Fibroblast of mammary gland (primary cell): Measurements from ENCODE around the gene EIF4G3.

Experiments used
- DNase-seq: peaks from one replicate; pipeline ENCODE4 v3.0.0-alpha.2; 2010; ENCODE audit warnings: low read depth
- H3K4me3 ChIP-seq: 2 replicates; pipeline ENCODE4 v1.5.1; 2011; ENCODE audit warnings: low read depth, mild to moderate bottlenecking, low read length, moderate library complexity; ENCODE audit not compliant: control insufficient read depth
- CTCF ChIP-seq: conservative IDR thresholded peaks from 2 replicates; pipeline ENCODE4 v1.5.1; 2011; ENCODE audit warnings: low read depth, low read length, inconsistent platforms; ENCODE audit not compliant: control insufficient read depth, insufficient read depth

EIF4G3 gene

DNA sequence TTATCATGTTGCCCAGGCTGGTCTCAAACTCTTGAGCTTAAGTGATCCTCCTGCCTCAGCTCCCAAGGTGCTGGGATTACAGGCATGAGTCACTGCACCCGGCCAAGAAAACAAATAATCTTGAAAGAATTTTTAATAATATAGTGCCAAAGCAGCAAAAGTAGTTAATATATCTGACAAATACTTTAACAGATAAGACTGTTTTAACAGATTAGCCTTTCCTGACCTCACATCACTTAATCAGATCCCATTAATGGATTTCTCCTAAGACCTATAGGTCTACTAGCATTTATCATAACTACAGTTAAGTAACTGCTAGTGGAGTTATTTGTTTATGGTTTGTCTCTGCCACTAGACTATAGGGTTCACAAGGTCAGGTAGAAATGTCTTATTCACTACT is 328.5 kb downstream of the EIF4G3 start:
- H3K4me3 ChIP-seq = no peak overlapping the region
- peak; percentile 30 for DNase-seq
- no peak for TF ChIP-seq CTCF

- no peak for TF ChIP-seq CTCF
- peak; percentile 48 for DNase-seq
- H3K4me3 ChIP-seq = no peak overlapping the region
Measured at GRCh38 chr1:20847611-20848080, 329.1 kb downstream of the EIF4G3 start.

- no peak for DNase-seq
- H3K4me3 ChIP-seq = no peak overlapping the region
- no peak for TF ChIP-seq CTCF
Measured at GRCh38 chr1:20846461-20847374, 330.0 kb downstream of the EIF4G3 start.

DNA sequence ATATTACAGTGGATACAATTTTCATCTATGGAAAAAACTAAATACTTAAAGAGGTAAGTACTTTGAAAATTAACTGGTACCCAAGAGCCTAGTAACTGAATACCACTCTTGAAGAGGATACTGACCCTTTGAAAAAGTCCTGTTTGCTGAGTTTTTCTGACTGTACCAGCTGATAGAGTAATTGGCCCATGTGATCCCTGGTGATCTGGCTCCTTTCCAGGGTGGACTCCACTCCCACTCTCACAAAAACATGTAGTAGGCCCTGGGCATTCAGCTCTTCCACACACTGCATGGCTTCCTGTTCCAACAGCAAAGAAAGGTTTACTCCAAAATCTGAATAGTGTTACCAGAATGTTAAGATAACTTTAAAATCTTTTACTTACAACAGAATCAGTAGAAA is 336.0 kb downstream of the EIF4G3 start:
- no peak for TF ChIP-seq CTCF
- no peak overlapping the region for H3K4me3 ChIP-seq
- DNase-seq = no peak

GRCh38 chr1:20837554-20838192 is 339.0 kb downstream of the EIF4G3 start:
- no peak for DNase-seq
- H3K4me3 ChIP-seq = no peak overlapping the region
- TF ChIP-seq CTCF = no peak

DNA sequence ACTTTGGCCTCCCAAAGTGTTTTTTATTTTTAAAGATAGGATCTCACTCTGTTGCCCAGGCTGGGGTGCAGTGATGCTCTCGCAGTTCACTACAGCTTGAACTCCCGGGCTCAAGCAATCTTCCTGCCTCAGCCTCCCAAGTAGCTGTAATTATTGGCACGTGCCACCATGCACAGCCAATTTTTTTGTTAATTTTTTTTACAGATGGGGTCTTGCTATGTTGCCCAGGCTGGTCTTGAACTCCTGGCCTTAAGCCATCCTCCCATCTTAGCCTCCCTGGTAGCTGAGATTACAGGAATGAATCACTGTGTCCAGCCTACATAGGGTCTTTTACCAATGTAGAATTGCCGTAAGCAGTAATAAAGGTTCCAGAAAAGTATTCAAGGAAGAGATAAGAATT is 340.5 kb downstream of the EIF4G3 start:
- H3K4me3 ChIP-seq = no peak overlapping the region
- DNase-seq = no peak
- TF ChIP-seq CTCF = no peak
